HepG2 (cell line): Measurements from ENCODE around the gene VPS9D1. TPM values are rescaled to one million over a fixed set of nuclear protein-coding genes. Genes with fewer than 3 reads are reported as not detected.

Experiments used
- ATF7 ChIP-seq, 2 experiments: fragments of 450-650 bp in 1 of 2; sonication (generic) in 1 of 2; formaldehyde crosslinking in 1 of 2; IDR thresholded peaks; 2 replicates each; pipeline versions ENCODE4 v1.4.0 to v1.6.1; 2016 to 2020; ENCODE audit warnings: antibody characterized with exemption in 1 of 2, mild to moderate bottlenecking in 1 of 2, missing genetic modification reagents in 1 of 2
- CREM ChIP-seq, 2 experiments: sonication (generic) in 1 of 2; formaldehyde crosslinking in 1 of 2; IDR thresholded peaks; 2 replicates each; pipeline versions ENCODE4 v1.4.0 to v1.6.1; 2016 to 2020; ENCODE audit warnings: antibody characterized with exemption in 1 of 2, mild to moderate bottlenecking in 1 of 2, missing genetic modification reagents in 1 of 2
- GLI4 ChIP-seq: sonication (generic); formaldehyde crosslinking; IDR thresholded peaks from 2 replicates; pipeline ENCODE4 v1.5.1; 2020; ENCODE audit warnings: missing genetic modification reagents, mild to moderate bottlenecking, moderate library complexity, borderline replicate concordance
- HNRNPUL1 ChIP-seq: fragments of 200-400 bp; formaldehyde crosslinking; IDR thresholded peaks from 2 replicates; pipeline ENCODE4 v1.6.1; 2017; ENCODE audit warnings: low read depth, mild to moderate bottlenecking, low read length, moderate library complexity
- JARID2 ChIP-seq: sonication (generic); formaldehyde crosslinking; IDR thresholded peaks from 2 replicates; pipeline ENCODE4 v1.8.1; 2023; ENCODE audit warnings: missing genetic modification reagents, inconsistent platforms; ENCODE audit not compliant: insufficient replicate concordance
- KDM4B ChIP-seq: sonication (generic); formaldehyde crosslinking; IDR thresholded peaks from 2 replicates; pipeline ENCODE4 v1.4.0; 2020; ENCODE audit warnings: missing genetic modification reagents
- NONO ChIP-seq, 2 experiments: fragments of 450-650 bp in 1 of 2; sonication (generic) in 1 of 2; formaldehyde crosslinking in 1 of 2; IDR thresholded peaks in 1 of 2; conservative IDR thresholded peaks in 1 of 2; 2 replicates each; pipeline versions ENCODE4 v1.6.1 to v1.8.0; 2017 to 2022; ENCODE audit warnings: mild to moderate bottlenecking in 1 of 2, missing genetic modification reagents in 1 of 2, moderate library complexity in 1 of 2
- NRL ChIP-seq: sonication (generic); formaldehyde crosslinking; IDR thresholded peaks from 2 replicates; pipeline ENCODE4 v1.5.0; 2020; ENCODE audit warnings: missing genetic modification reagents, mild to moderate bottlenecking, moderate library complexity, borderline replicate concordance
- YEATS4 ChIP-seq: sonication (generic); formaldehyde crosslinking; IDR thresholded peaks from 2 replicates; pipeline ENCODE4 v1.4.0; 2020; ENCODE audit warnings: missing genetic modification reagents, borderline replicate concordance
- ZFY ChIP-seq: sonication (generic); formaldehyde crosslinking; IDR thresholded peaks from 2 replicates; pipeline ENCODE4 v1.4.0; 2020; ENCODE audit warnings: missing genetic modification reagents
- ZNF138 ChIP-seq: sonication (generic); formaldehyde crosslinking; IDR thresholded peaks from 2 replicates; pipeline ENCODE4 v1.5.0; 2020; ENCODE audit warnings: mild to moderate bottlenecking, low read depth, missing genetic modification reagents
- ZNF143 ChIP-seq: sonication (generic); formaldehyde crosslinking; IDR thresholded peaks from 2 replicates; pipeline ENCODE4 v1.4.0; 2020; ENCODE audit warnings: missing genetic modification reagents
- ZNF207 ChIP-seq: fragments of 450-650 bp; IDR thresholded peaks from 2 replicates; pipeline ENCODE4 v1.6.1; 2016; ENCODE audit warnings: antibody characterized with exemption, borderline replicate concordance
- ZNF564 ChIP-seq: sonication (generic); formaldehyde crosslinking; IDR thresholded peaks from 2 replicates; pipeline ENCODE4 v1.8.1; 2023; ENCODE audit warnings: mild to moderate bottlenecking, missing genetic modification reagents
- ZNF607 ChIP-seq: sonication (generic); formaldehyde crosslinking; IDR thresholded peaks from 2 replicates; pipeline ENCODE4 v1.5.1; 2020; ENCODE audit warnings: missing genetic modification reagents, mild to moderate bottlenecking, borderline replicate concordance
- ZNF615 ChIP-seq: sonication (generic); formaldehyde crosslinking; IDR thresholded peaks from 2 replicates; pipeline ENCODE4 v1.5.0; 2020; ENCODE audit warnings: mild to moderate bottlenecking, missing genetic modification reagents, borderline replicate concordance
- ZNF674 ChIP-seq: sonication (generic); formaldehyde crosslinking; IDR thresholded peaks from 2 replicates; pipeline ENCODE4 v1.5.0; 2020; ENCODE audit warnings: low read depth, mild to moderate bottlenecking, missing genetic modification reagents
- ZNF703 ChIP-seq: sonication (generic); formaldehyde crosslinking; IDR thresholded peaks from 2 replicates; pipeline ENCODE4 v1.5.1; 2020; ENCODE audit warnings: missing genetic modification reagents, mild to moderate bottlenecking, moderate library complexity, borderline replicate concordance
- polyA plus RNA-seq, 8 experiments: library from polyadenylated mRNA; depleted of rRNA in 3 of 8; stranded (reverse) in 7 of 8; unstranded in 1 of 8; fragments of >200 nt; fragmentation: Illumina TruSeq in 4 of 8; extraction: Trizol in 4 of 8; gene quantifications; 2 replicates each; pipeline versions ENCODE4 v1.2.1 to v1.2.3, GENCODE V29; 2011 to 2016; ENCODE audit warnings: low read depth in 4 of 8, missing spikeins in 1 of 8, mixed read lengths in 1 of 8; ENCODE audit not compliant: insufficient read depth in 1 of 8
- total RNA-seq, 5 experiments: library from RNA; depleted of rRNA; stranded (reverse); fragments of >200 nt; fragmentation: Illumina TruSeq; extraction: Trizol; gene quantifications; 2 replicates each; pipeline ENCODE4 v1.2.3, GENCODE V29; 2016; ENCODE audit warnings: low read depth in 1 of 5
- TF ChIP-seq, protein P1 (sequence below): sonication (generic); formaldehyde crosslinking; IDR thresholded peaks from 2 replicates; pipeline ENCODE4 v1.4.0; 2020; ENCODE audit warnings: missing genetic modification reagents
- TF ChIP-seq, protein P2 (sequence below): IDR thresholded peaks from 2 replicates; pipeline ENCODE4 v1.6.1; 2016; ENCODE audit warnings: missing biosample characterization, missing genetic modification reagents, low read depth

VPS9D1 gene
- total and polyA plus RNA-seq, 2 of the 13 experiments (the other 11 are each of a cell fraction or from before 2014, with no cell fraction given), result 10.1 to 13.2 TPM

DNA sequence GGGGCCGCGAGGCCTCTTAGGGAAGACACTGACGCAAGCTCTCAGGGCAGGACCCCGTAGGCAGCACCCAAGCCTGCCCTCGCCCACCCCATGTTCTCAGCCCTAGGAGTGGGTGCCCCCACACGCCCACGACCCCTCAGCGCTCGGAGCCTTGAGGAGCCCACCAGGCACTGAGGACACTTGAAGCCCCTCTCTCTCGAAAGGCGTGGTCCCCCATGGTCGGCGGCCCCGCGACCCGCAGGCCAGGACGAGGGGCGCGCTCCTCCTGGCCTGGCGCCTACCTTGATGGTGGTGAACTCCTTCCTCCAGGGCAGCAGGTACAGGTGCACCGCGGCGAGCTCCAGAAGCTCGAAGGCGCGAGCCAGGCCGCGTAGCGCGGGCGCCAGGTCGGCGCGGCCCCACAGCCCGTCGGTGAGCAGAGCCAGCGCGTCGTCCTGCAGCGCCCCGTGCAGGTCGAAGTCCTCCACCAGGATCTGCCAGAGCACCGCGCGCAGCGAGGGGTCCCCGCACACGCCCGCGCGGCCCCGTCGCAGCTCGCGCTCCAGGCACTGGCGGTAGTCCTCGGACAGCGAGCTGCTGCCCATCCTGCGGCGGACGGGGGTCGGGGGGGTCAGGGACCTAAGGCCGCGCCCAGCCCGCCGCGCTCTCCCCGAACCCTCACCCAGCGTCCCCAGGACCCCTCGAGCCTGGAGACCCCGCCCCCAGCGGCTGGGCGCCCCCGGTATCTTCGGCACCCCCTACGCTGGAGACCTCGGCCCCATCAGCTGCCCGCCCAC is 19.9 kb downstream of the VPS9D1 start (continued):
- TF ChIP-seq CREM (IDR thresholded peaks at IDR 0.05) (no peak), CREM (CRISPR knock-in tag; IDR thresholded peaks at IDR 0.05) (no peak), ATF7 (IDR thresholded peaks at IDR 0.05) (no peak), ATF7 (CRISPR knock-in tag; IDR thresholded peaks at IDR 0.05) (no peak), YEATS4 (CRISPR knock-in tag) (peak; percentile 63; the same call in 1 of the 2 replicates), ZNF674 (no peak; the same call in 1 of the 2 replicates), ZNF138 (CRISPR knock-in tag) (peak; percentile 91; the same call in 1 of the 2 replicates), NRL (CRISPR knock-in tag) (peak; percentile 68), GLI4 (CRISPR knock-in tag) (no peak), ZNF564 (CRISPR knock-in tag) (peak; percentile 85), ZNF703 (CRISPR knock-in tag) (0 out of 2 replicates have a peak, but pooled peaks have one; percentile 44), ZNF207 (no peak), JARID2 (CRISPR knock-in tag) (peak; percentile 22), ZNF143 (CRISPR knock-in tag) (no peak; the same call in 1 of the 2 replicates), HNRNPUL1 (no peak), NONO (IDR thresholded peaks at IDR 0.05) (no peak), NONO (CRISPR knock-in tag; conservative IDR thresholded peaks at IDR 0.05) (peak; percentile 56; the same call in 1 of the 2 replicates), ZFY (CRISPR knock-in tag) (peak; percentile 60; the same call in 1 of the 2 replicates), ZNF607 (CRISPR knock-in tag) (peak; percentile 85), KDM4B (no peak), ZNF615 (no peak)
- TF ChIP-seq, protein P1, sequence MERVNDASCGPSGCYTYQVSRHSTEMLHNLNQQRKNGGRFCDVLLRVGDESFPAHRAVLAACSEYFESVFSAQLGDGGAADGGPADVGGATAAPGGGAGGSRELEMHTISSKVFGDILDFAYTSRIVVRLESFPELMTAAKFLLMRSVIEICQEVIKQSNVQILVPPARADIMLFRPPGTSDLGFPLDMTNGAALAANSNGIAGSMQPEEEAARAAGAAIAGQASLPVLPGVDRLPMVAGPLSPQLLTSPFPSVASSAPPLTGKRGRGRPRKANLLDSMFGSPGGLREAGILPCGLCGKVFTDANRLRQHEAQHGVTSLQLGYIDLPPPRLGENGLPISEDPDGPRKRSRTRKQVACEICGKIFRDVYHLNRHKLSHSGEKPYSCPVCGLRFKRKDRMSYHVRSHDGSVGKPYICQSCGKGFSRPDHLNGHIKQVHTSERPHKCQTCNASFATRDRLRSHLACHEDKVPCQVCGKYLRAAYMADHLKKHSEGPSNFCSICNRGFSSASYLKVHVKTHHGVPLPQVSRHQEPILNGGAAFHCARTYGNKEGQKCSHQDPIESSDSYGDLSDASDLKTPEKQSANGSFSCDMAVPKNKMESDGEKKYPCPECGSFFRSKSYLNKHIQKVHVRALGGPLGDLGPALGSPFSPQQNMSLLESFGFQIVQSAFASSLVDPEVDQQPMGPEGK (CRISPR knock-in tag), result peak; percentile 29; the same call in 1 of the 2 replicates
- TF ChIP-seq, protein P2, sequence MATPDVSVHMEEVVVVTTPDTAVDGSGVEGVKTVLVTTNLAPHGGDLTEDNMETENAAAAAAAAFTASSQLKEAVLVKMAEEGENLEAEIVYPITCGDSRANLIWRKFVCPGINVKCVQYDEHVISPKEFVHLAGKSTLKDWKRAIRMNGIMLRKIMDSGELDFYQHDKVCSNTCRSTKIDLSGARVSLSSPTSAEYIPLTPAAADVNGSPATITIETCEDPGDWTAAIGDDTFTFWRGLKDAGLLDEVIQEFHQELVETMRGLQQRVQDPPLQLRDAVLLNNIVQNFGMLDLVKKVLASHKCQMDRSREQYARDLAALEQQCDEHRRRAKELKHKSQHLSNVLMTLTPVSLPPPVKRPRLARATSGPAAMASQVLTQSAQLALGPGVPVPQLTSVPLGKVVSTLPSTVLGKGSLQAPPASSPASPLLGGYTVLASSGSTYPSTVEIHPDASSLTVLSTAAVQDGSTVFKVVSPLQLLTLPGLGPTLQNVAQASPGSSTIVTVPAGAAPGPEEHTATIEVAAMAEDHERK (CRISPR knock-in tag), result no peak
